Vagina (tissue), 2 donors: ENCODE measurements around the gene RNASEH2C. TPM values are rescaled to one million over a fixed set of nuclear protein-coding genes. Genes with fewer than 3 reads are reported as not detected.

Source experiments
- DNase-seq, 2 donors: peaks; one replicate each; pipeline ENCODE4 v3.0.0-alpha.2; 2017; ENCODE audit errors: extremely low spot score in 2 of 2
- H3K27ac ChIP-seq: fragments of 200-600 bp; sonication (generic); one replicate; pipeline ENCODE4 v1.5.1; 2019
- H3K27me3 ChIP-seq: fragments of 200-600 bp; sonication (generic); one replicate; pipeline ENCODE4 v1.5.1; 2019
- H3K36me3 ChIP-seq, 2 donors: fragments of 200-600 bp; sonication (generic); one replicate each; pipeline ENCODE4 v1.5.1; 2017 to 2019
- H3K4me1 ChIP-seq: fragments of 200-600 bp; sonication (generic); one replicate; pipeline ENCODE4 v1.5.1; 2019
- H3K4me3 ChIP-seq, 2 donors: fragments of 200-600 bp; sonication (generic); 1 replicate in 1 of 2; 2 replicates in 1 of 2; pipeline ENCODE4 v1.5.1; 2016 to 2019
- H3K9me3 ChIP-seq: fragments of 200-600 bp; sonication (generic); one replicate; pipeline ENCODE4 v1.5.1; 2019
- POLR2A ChIP-seq, 2 donors: fragments of 450-650 bp; IDR thresholded peaks; one replicate each; pipeline ENCODE4 v1.6.1; 2017; ENCODE audit warnings: antibody characterized with exemption in 2 of 2, mild to moderate bottlenecking in 2 of 2, moderate library complexity in 2 of 2
- POLR2AphosphoS5 ChIP-seq, 2 donors: sonication (generic); formaldehyde crosslinking; IDR thresholded peaks; one replicate each; pipeline ENCODE4 v1.9.0; 2017; ENCODE audit warnings: antibody characterized with exemption in 2 of 2, mild to moderate bottlenecking in 2 of 2, low read depth in 1 of 2; ENCODE audit not compliant: insufficient read depth in 1 of 2
- intact Hi-C: fragments of 100-400 bp; cut with DNase I; formaldehyde crosslinking; loops from one replicate; pipeline ENCODE4 v1.15.1; 2023
- total RNA-seq: library from RNA; depleted of rRNA; stranded (reverse); fragments of >200 nt; gene quantifications from one replicate; pipeline ENCODE4 v1.2.3, GENCODE V29; 2016
- TF ChIP-seq, protein P1 (sequence below), 3 experiments: fragments of 450-650 bp in 2 of 3; fragments of 200-600 bp in 1 of 3; sonication (generic) in 1 of 3; IDR thresholded peaks; one replicate each; pipeline ENCODE4 v1.5.1; 2017 to 2019; ENCODE audit warnings: antibody characterized with exemption in 3 of 3, mild to moderate bottlenecking in 2 of 3, moderate library complexity in 2 of 3

RNASEH2C gene
- total RNA-seq, 1 donor from 2014 or later, result 66.8 TPM

DNA sequence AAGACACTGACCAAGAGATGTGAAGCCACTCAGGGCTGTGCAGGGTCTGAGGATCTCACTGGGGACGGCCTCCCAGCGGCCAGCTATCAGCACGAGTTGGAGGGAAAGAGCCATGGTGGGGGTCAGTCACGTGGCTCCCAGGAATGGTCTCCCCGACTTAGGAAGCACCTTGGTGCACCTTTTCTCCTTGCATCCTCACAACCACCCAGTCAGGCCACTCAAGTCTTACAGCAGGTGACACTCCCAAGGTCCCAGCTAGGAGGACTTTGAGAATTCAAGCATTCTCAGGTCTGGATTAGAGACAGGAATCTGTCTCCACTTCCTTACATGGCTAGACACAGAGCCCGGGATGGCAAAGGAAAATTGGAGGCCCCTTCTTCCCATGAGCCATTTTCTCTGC, 2.7 kb downstream of the RNASEH2C start:
- Histone ChIP-seq H3K36me3 (peaks cover 0 to 59% of the 10 kb centered on the region in 2 donors), H3K4me3 (no peak overlapping the region), H3K27me3 (no peaks in the 10 kb centered on the region), H3K9me3 (no peaks in the 10 kb centered on the region), H3K27ac (no peak overlapping the region), H3K4me1 (peaks cover 32% of the 10 kb centered on the region)
- DNase-seq, result no peak
- intact Hi-C loops, result no loop called here
- TF ChIP-seq POLR2A (IDR thresholded peaks at IDR 0.05) (no peak), POLR2AphosphoS5 (IDR thresholded peaks at IDR 0.05; ENCODE audit: insufficient read depth in 1 of 2, low read depth in 1 of 2) (no peak)
- TF ChIP-seq, protein P1, sequence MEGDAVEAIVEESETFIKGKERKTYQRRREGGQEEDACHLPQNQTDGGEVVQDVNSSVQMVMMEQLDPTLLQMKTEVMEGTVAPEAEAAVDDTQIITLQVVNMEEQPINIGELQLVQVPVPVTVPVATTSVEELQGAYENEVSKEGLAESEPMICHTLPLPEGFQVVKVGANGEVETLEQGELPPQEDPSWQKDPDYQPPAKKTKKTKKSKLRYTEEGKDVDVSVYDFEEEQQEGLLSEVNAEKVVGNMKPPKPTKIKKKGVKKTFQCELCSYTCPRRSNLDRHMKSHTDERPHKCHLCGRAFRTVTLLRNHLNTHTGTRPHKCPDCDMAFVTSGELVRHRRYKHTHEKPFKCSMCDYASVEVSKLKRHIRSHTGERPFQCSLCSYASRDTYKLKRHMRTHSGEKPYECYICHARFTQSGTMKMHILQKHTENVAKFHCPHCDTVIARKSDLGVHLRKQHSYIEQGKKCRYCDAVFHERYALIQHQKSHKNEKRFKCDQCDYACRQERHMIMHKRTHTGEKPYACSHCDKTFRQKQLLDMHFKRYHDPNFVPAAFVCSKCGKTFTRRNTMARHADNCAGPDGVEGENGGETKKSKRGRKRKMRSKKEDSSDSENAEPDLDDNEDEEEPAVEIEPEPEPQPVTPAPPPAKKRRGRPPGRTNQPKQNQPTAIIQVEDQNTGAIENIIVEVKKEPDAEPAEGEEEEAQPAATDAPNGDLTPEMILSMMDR (IDR thresholded peaks at IDR 0.05), result no peak

- Histone ChIP-seq H3K4me1 (peaks cover 37% of the 10 kb centered on the region), H3K27ac (no peak overlapping the region), H3K9me3 (no peaks in the 10 kb centered on the region), H3K4me3 (no peak overlapping the region), H3K36me3 (peaks cover 0 to 59% of the 10 kb centered on the region in 2 donors), H3K27me3 (no peaks in the 10 kb centered on the region)
- TF ChIP-seq POLR2A (IDR thresholded peaks at IDR 0.05), result no peak
- TF ChIP-seq, protein P1 (IDR thresholded peaks at IDR 0.05), result no peak
- no peak for TF ChIP-seq POLR2AphosphoS5 (IDR thresholded peaks at IDR 0.05; ENCODE audit: insufficient read depth in 1 of 2, low read depth in 1 of 2)
- intact Hi-C loops, result no loop called here
- no peak for DNase-seq
Measured at GRCh38 chr11:65716774-65717405, 3.7 kb downstream of the RNASEH2C start.

DNA sequence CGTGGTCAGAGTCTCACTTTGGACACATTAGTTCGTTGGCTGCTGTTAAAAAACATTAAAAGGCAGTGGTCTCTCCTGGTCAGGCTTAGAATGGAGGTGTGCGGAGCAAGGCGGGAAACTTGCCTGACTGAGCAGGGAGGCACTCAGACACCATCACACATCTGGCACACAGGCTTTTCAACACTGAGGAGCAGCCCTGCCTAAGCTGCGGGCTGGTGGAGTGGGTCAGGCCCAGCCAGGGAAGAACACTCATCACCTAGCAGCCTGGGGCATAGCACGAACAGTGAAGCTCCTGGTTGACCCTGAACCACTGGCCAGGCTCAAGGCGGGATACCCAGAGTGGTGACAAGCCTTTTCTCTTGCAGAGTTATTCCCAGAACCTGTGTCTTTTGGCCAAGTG, 4.3 kb downstream of the RNASEH2C start:
- intact Hi-C loops, result no loop called here
- no peak for DNase-seq
- peaks cover 0 to 59% of the 10 kb centered on the region in 2 donors for H3K36me3 ChIP-seq

GRCh38 chr11:65714433-65714832, 6.2 kb downstream of the RNASEH2C start:
- no peaks in the 10 kb centered on the region for H3K9me3 ChIP-seq
- peaks cover 0 to 59% of the 10 kb centered on the region in 2 donors for H3K36me3 ChIP-seq
- no peak for DNase-seq
- H3K4me1 ChIP-seq, result peaks cover 39% of the 10 kb centered on the region
- H3K27ac ChIP-seq, result no peak overlapping the region
- TF ChIP-seq, protein P1 (IDR thresholded peaks at IDR 0.05), result no peak
- TF ChIP-seq POLR2A (IDR thresholded peaks at IDR 0.05), result no peak
- no peak for TF ChIP-seq POLR2AphosphoS5 (IDR thresholded peaks at IDR 0.05; ENCODE audit: insufficient read depth in 1 of 2, low read depth in 1 of 2)
- no peak overlapping the region for H3K4me3 ChIP-seq
- intact Hi-C loops, result loop anchor here (5.0 kb wide), 1 partner anchor 68 kb away; the partner anchor contains the start of gene AP5B1
- no peaks in the 10 kb centered on the region for H3K27me3 ChIP-seq

More for the DNA sequence above, 4.3 kb downstream of the RNASEH2C start:
- no peaks in the 10 kb centered on the region for H3K27me3 ChIP-seq
- H3K27ac ChIP-seq, result no peak overlapping the region
- H3K4me1 ChIP-seq, result peaks cover 39% of the 10 kb centered on the region
- TF ChIP-seq, protein P1 (IDR thresholded peaks at IDR 0.05), result no peak
- TF ChIP-seq POLR2A (IDR thresholded peaks at IDR 0.05) (no peak), POLR2AphosphoS5 (IDR thresholded peaks at IDR 0.05; ENCODE audit: insufficient read depth in 1 of 2, low read depth in 1 of 2) (no peak)
- no peak overlapping the region for H3K4me3 ChIP-seq
- no peaks in the 10 kb centered on the region for H3K9me3 ChIP-seq
